ENCODE measurements around the gene SMARCAL1. TPM values are rescaled to one million over a fixed set of nuclear protein-coding genes. Genes with fewer than 3 reads are reported as not detected.

SMARCAL1 gene
- total RNA-seq (2022) (24.1 and 26.0 TPM in 2 replicates), Bru-seq, nascent RNA (percentile 64 among the genes with signal in this experiment), BruChase-seq, experiment 1, labeled RNA remaining after a 2-hour chase (percentile 63 among the genes with signal in this experiment), BruChase-seq, experiment 2, labeled RNA remaining after a 6-hour chase (percentile 62 among the genes with signal in this experiment)
- long read RNA-seq, transcript SMARCAL1-202 (18 exons, 3,056 nt) = minor isoform, 8 of 40 reads
- long read RNA-seq, transcript SMARCAL1-201 (18 exons, 3,271 nt) = major isoform, 17 of 40 reads
- long read RNA-seq, partial matches to known transcripts = 8 of 40 reads
- long read RNA-seq, other reads (novel, unspliced or antisense) = 7 of 40 reads

GRCh38 chr2:216412022-216412999, at the start of gene SMARCAL1:
SMARCAL1 (plus strand) TSS chr2:216412484; CDS start chr2:216414705, 2,221 bp downstream.
- Histone ChIP-seq H3K4me1 (0 out of 2 replicates have a peak, but pooled peaks cover 4% of the 10 kb centered on the region), H3K4me3 (ENCODE audit: low read depth, low read length) (peak within 1 kb of the TSS; percentile 96), H3K27me3 (replicated peaks; ENCODE audit: control insufficient read depth, insufficient read depth, low read length) (no peaks in the 10 kb centered on the region), H3K9me3 (no peaks in the 10 kb centered on the region), H3K36me3 (ENCODE audit: control insufficient read depth, insufficient read depth, low read length) (no peaks in the 10 kb centered on the region)
- TSS peak; percentile 47 for BruUV-seq (replicated peaks)
- Mint-ChIP-seq H3K9me3 (ENCODE audit: unreplicated experiment) (no peaks in the 10 kb centered on the region), H3K36me3 (ENCODE audit: insufficient read depth, unreplicated experiment) (peaks cover 5% of the 10 kb centered on the region), H3K27me3 (ENCODE audit: insufficient read depth, unreplicated experiment) (peaks cover 3% of the 10 kb centered on the region), H3K27ac (ENCODE audit: unreplicated experiment) (peak within 1 kb of the TSS; percentile 96), H3K4me3 (ENCODE audit: unreplicated experiment) (peak within 1 kb of the TSS; percentile 99), H3K4me1 (ENCODE audit: low read depth, unreplicated experiment) (no peaks in the 10 kb centered on the region)
- CTCF ChIA-PET = interaction anchor here (1.0 kb wide), 1 partner anchor 389 kb away, joined by 3 read pairs; no protein-coding TSS in a partner anchor
- POLR2A ChIA-PET = interaction anchor here (0.5 to 1.4 kb wide), 3 partner anchors 86 to 368 kb away, joined by 3 to 13 read pairs (median 4); partner anchors contain the start of genes RPL37A and XRCC5
- intact Hi-C loops (cut with micrococcal nuclease; ENCODE audit: unreplicated experiment) = loop anchor here (2.0 to 10.0 kb wide), 2 partner anchors 86 to 252 kb away; partner anchors contain the start of gene RPL37A
- no peak for TF ChIP-seq CTCF (IDR thresholded peaks at IDR 0.05; ENCODE audit: insufficient read depth in 1 of 2, low read depth in 1 of 2, low read length in 1 of 2, severe bottlenecking in 1 of 2, unreplicated experiment in 1 of 2)
- DNase-seq = peak; percentile 98

- H3K36me3 Mint-ChIP-seq (ENCODE audit: insufficient read depth, unreplicated experiment) = no peaks in the 10 kb centered on the region
- Histone ChIP-seq H3K4me1 (no peaks in the 10 kb centered on the region), H3K9me3 (no peaks in the 10 kb centered on the region), H3K36me3 (ENCODE audit: control insufficient read depth, insufficient read depth, low read length) (no peaks in the 10 kb centered on the region), H3K27me3 (replicated peaks; ENCODE audit: control insufficient read depth, insufficient read depth, low read length) (no peaks in the 10 kb centered on the region; the same call in 1 of the 2 replicates), H3K4me3 (ENCODE audit: low read depth, low read length) (no peak overlapping the region)
- no peak for DNase-seq
- H3K9me3 Mint-ChIP-seq (ENCODE audit: unreplicated experiment) = no peaks in the 10 kb centered on the region
- no peak for TF ChIP-seq CTCF (IDR thresholded peaks at IDR 0.05; ENCODE audit: insufficient read depth in 1 of 2, low read depth in 1 of 2, low read length in 1 of 2, severe bottlenecking in 1 of 2, unreplicated experiment in 1 of 2)
- no TSS peak for BruUV-seq (replicated peaks)
- no peaks in the 10 kb centered on the region for H3K4me1 Mint-ChIP-seq (ENCODE audit: low read depth, unreplicated experiment)
- ChIA-PET CTCF (no interaction called here), POLR2A (no interaction called here)
- no peak overlapping the region for H3K27ac Mint-ChIP-seq (ENCODE audit: unreplicated experiment)
- peaks cover 40% of the 10 kb centered on the region for H3K27me3 Mint-ChIP-seq (ENCODE audit: insufficient read depth, unreplicated experiment)
- intact Hi-C loops (cut with micrococcal nuclease; ENCODE audit: unreplicated experiment) = no loop called here
- no peak overlapping the region for H3K4me3 Mint-ChIP-seq (ENCODE audit: unreplicated experiment)
Measured at GRCh38 chr2:216362730-216363129, 49.6 kb upstream of the SMARCAL1 start.

- Histone ChIP-seq H3K4me1 (no peaks in the 10 kb centered on the region), H3K9me3 (no peaks in the 10 kb centered on the region), H3K27me3 (replicated peaks; ENCODE audit: control insufficient read depth, insufficient read depth, low read length) (no peaks in the 10 kb centered on the region; the same call in 1 of the 2 replicates), H3K36me3 (ENCODE audit: control insufficient read depth, insufficient read depth, low read length) (no peaks in the 10 kb centered on the region), H3K4me3 (ENCODE audit: low read depth, low read length) (no peak overlapping the region)
- ChIA-PET CTCF (no interaction called here), POLR2A (no interaction called here)
- H3K9me3 Mint-ChIP-seq (ENCODE audit: unreplicated experiment) = no peaks in the 10 kb centered on the region
- no peaks in the 10 kb centered on the region for H3K36me3 Mint-ChIP-seq (ENCODE audit: insufficient read depth, unreplicated experiment)
- TF ChIP-seq CTCF (IDR thresholded peaks at IDR 0.05; ENCODE audit: insufficient read depth in 1 of 2, low read depth in 1 of 2, low read length in 1 of 2, severe bottlenecking in 1 of 2, unreplicated experiment in 1 of 2) = no peak
- no peaks in the 10 kb centered on the region for H3K4me1 Mint-ChIP-seq (ENCODE audit: low read depth, unreplicated experiment)
- intact Hi-C loops (cut with micrococcal nuclease; ENCODE audit: unreplicated experiment) = no loop called here
- DNase-seq = no peak
- BruUV-seq (replicated peaks) = no TSS peak
- H3K4me3 Mint-ChIP-seq (ENCODE audit: unreplicated experiment) = no peak overlapping the region
- H3K27ac Mint-ChIP-seq (ENCODE audit: unreplicated experiment) = no peak overlapping the region
- H3K27me3 Mint-ChIP-seq (ENCODE audit: insufficient read depth, unreplicated experiment) = peaks cover 38% of the 10 kb centered on the region
Measured at GRCh38 chr2:216363221-216363620, 49.1 kb upstream of the SMARCAL1 start.
